CD4-positive, alpha-beta T cell treated with Interleukin-6 at 100 ng/mL for 8 hours (primary cell): ENCODE measurements around the gene CCT3.
"Not testable (repeated sequence)": the region's sequence is repeated elsewhere in the genome, so short reads cannot be mapped to it uniquely, and the experiment has no call there.

Source experiments
- DNase-seq: peaks from one replicate; pipeline ENCODE4 v3.0.0-alpha.2; 2020; ENCODE audit warnings: mixed read lengths, low spot score

The CCT3 gene

GRCh38 chr1:156368889-156369684 is 31.0 kb upstream of the CCT3 start, which contains the start of gene RHBG:
TSS of gene RHBG (plus strand) at chr1:156369211. CDS start at chr1:156369250, 39 bp downstream.
- no peak for DNase-seq

GRCh38 chr1:156368157-156368658 is 30.1 kb upstream of the CCT3 start:
- no peak for DNase-seq

- DNase-seq: no peak
Measured at GRCh38 chr1:156367383-156368156, 29.5 kb upstream of the CCT3 start.

- no peak for DNase-seq
Measured at GRCh38 chr1:156366378-156367166, 28.5 kb upstream of the CCT3 start.

GRCh38 chr1:156365754-156366153 is 27.7 kb upstream of the CCT3 start:
- no peak for DNase-seq

GRCh38 chr1:156360534-156360933 is 22.4 kb upstream of the CCT3 start:
- DNase-seq: no peak

GRCh38 chr1:156359973-156360372 is 21.9 kb upstream of the CCT3 start:
- DNase-seq: no peak

GRCh38 chr1:156359249-156359648 is 21.2 kb upstream of the CCT3 start:
- no peak for DNase-seq

- DNase-seq: no peak
Measured at GRCh38 chr1:156358641-156359040, 20.5 kb upstream of the CCT3 start.

- no peak for DNase-seq
Measured at GRCh38 chr1:156357977-156358376, 19.9 kb upstream of the CCT3 start.

GRCh38 chr1:156356875-156357534 is 18.9 kb upstream of the CCT3 start:
- DNase-seq: peak; percentile 69

- DNase-seq: no peak
Measured at GRCh38 chr1:156356262-156356874, 18.3 kb upstream of the CCT3 start.

GRCh38 chr1:156352481-156352880 is 14.4 kb upstream of the CCT3 start:
- not testable (repeated sequence) for DNase-seq

- no peak for DNase-seq
Measured at GRCh38 chr1:156347331-156347730, 9.2 kb upstream of the CCT3 start.

GRCh38 chr1:156346636-156347035 is 8.5 kb upstream of the CCT3 start:
- DNase-seq: no peak

GRCh38 chr1:156346035-156346434 is 7.9 kb upstream of the CCT3 start:
- DNase-seq: not testable (repeated sequence)

- no peak for DNase-seq
Measured at GRCh38 chr1:156344409-156344808, 6.3 kb upstream of the CCT3 start.

GRCh38 chr1:156342166-156342955 is 4.3 kb upstream of the CCT3 start:
- DNase-seq: no peak

- no peak for DNase-seq
Measured at GRCh38 chr1:156337888-156338179, 258 bp downstream of the CCT3 start.

GRCh38 chr1:156337052-156337887 is 822 bp downstream of the CCT3 start:
- no peak for DNase-seq
